ENCODE results near the gene GUK1.

The GUK1 gene

DNA sequence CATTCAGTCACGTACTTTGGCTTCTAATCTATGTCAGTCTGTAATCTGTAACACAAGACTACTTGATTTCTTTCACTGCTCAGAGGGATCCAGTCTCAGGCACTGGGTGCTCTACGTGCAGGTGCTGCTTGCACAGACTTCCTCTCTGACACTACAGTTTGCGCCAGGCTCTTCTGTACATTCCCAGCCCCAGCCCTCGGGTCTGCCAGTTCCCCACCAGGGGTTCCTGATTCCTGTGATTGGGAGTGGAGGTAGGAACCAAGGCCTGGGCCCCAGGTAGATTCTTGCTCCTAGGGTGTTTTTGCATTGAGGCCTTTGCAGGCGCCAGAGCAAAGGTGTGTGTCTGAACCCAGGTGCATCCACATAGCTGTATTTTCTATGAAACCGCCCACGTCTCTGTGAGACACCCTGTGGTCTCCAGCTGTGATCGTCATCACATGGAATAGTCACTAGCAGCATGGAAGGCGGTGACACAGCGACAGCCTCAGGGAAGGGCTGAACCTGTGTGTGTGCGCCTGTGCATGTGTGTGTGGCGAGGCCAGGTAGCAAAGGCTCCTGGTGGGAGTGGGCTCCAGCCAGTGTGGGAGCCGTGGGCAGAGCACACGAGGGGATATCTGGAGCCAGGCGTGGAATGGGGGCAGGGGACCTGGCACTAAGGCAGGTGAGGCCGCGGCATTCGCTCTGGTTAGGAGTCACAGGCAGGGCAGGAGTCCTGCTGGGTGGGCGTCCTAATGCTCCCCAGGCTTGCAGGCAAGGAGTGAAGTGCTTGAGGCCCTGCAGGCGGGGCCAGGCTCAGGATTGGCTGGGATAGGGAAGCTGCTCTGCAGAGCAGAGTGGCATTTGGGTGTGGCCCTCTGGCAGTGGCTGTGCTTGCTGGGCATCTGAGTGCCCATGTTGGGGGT, 14.8 kb downstream of the GUK1 start:
- no peak for DNase-seq (ENCODE audit: insufficient read length, low spot score)
- TF ChIP-seq POLR2A (IDR thresholded peaks at IDR 0.05; ENCODE audit: low read depth, low read length), result no peak
- FAIRE-seq, result no peak

GRCh38 chr1:228155596-228156514, 15.8 kb downstream of the GUK1 start:
- DNase-seq (ENCODE audit: insufficient read length, low spot score) (no peak), FAIRE-seq (no peak)
- no peak for TF ChIP-seq POLR2A (IDR thresholded peaks at IDR 0.05; ENCODE audit: low read depth, low read length)

DNA sequence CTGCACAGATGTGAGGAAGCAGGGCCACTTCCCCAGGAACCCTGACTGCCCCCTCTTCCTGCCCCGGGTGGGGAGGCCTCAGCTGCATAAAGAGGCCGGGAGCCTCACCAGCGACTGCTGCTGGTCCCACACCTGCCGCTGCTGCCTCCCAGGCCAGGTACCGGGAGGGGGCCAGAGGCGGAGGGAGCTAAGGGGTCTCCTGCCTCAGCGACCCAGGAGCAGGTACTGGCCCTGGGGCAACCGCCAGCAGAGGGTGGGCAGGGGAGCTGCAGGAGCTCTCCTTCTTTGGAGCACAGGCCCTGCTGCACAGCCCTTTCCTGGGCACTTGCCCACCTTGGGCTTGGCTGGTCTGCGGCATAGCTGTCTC, 16.4 kb downstream of the GUK1 start:
- no peak for TF ChIP-seq POLR2A (IDR thresholded peaks at IDR 0.05; ENCODE audit: low read depth, low read length)
- DNase-seq (ENCODE audit: insufficient read length, low spot score) (no peak), FAIRE-seq (no peak)

DNA sequence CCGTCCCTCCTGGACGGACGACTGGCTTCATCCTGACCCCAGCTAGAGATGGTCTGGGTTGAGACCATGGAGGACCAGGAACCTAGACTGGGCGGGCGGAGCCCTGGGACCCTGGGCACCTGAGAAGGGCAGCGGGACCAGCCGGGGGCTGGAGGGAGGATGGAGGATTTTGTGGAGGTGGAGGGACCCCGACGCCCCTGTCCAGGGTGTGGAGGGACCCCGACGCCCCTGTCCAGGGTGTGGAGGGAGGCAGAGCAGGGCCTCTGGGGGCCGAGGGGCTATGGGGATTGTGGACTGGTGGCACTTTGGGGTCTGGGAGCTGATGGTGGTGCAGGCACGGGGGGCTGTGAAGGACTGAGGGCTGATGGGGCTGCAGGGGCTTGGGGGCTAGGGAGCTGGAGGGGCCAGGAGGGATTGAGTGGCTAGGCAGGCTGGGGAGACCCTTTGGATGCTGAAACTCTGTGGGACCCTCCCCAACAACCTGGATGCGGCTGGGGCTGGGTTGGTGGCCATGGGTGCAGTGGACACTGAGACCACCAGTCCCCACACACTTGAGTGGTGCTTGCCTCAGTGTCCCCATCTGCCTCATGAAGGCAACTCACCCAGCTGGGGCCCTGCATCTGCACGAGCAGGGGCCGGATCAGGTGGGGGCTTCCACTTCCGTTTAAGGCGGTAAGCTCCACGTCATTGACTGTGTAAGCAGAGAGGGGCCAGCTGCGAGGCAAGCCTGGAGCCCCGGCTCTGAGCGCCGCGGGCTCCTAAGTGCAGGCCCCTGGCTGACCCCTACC, 17.1 kb downstream of the GUK1 start:
- DNase-seq (ENCODE audit: insufficient read length, low spot score) (no peak), FAIRE-seq (no peak)
- no peak for TF ChIP-seq POLR2A (IDR thresholded peaks at IDR 0.05; ENCODE audit: low read depth, low read length)

DNA sequence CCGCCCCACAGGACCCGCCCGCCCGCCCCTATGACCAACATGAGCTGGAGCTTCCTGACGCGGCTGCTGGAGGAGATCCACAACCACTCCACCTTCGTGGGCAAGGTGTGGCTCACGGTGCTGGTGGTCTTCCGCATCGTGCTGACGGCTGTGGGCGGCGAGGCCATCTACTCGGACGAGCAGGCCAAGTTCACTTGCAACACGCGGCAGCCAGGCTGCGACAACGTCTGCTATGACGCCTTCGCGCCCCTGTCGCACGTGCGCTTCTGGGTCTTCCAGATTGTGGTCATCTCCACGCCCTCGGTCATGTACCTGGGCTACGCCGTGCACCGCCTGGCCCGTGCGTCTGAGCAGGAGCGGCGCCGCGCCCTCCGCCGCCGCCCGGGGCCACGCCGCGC, 17.6 kb downstream of the GUK1 start:
- DNase-seq (ENCODE audit: insufficient read length, low spot score) (no peak), FAIRE-seq (no peak)
- no peak for TF ChIP-seq POLR2A (IDR thresholded peaks at IDR 0.05; ENCODE audit: low read depth, low read length)

DNA sequence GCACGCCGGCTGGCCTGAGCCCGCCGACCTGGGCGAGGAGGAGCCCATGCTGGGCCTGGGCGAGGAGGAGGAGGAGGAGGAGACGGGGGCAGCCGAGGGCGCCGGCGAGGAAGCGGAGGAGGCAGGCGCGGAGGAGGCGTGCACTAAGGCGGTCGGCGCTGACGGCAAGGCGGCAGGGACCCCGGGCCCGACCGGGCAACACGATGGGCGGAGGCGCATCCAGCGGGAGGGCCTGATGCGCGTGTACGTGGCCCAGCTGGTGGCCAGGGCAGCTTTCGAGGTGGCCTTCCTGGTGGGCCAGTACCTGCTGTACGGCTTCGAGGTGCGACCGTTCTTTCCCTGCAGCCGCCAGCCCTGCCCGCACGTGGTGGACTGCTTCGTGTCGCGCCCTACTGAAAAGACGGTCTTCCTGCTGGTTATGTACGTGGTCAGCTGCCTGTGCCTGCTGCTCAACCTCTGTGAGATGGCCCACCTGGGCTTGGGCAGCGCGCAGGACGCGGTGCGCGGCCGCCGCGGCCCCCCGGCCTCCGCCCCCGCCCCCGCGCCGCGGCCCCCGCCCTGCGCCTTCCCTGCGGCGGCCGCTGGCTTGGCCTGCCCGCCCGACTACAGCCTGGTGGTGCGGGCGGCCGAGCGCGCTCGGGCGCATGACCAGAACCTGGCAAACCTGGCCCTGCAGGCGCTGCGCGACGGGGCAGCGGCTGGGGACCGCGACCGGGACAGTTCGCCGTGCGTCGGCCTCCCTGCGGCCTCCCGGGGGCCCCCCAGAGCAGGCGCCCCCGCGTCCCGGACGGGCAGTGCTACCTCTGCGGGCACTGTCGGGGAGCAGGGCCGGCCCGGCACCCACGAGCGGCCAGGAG, 18.3 kb downstream of the GUK1 start:
- TF ChIP-seq POLR2A (IDR thresholded peaks at IDR 0.05; ENCODE audit: low read depth, low read length), result no peak
- no peak for DNase-seq (ENCODE audit: insufficient read length, low spot score)
- no peak for FAIRE-seq

DNA sequence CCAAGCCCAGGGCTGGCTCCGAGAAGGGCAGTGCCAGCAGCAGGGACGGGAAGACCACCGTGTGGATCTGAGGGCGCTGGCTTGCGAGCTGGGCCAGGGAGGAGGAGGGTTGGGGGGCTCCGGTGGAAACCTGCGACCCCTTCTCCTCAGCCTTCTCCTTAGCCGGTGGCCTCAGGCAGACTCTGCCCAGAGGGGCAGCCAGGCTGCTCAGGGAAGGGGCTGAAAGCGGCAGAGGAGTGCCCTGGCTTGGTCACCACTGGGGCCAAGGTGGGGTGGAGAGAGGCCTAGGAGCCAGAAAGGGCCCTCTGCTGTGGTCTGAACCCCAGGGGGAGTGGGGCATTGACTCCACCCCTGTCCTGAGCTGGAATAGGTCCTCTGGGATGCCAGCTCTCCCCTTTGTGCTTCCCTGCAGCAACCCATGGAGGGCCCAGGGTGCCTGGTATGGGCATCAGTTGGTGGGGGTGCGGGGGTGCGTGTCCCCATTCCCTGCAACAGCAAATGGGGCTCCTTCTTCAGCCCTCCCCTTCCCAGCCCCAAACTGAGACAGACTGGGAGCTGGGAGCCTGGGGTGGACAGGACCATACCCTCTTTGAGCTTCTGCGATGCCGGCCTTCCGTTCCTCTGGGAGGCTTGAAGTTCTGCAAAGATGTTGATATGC, 19.1 kb downstream of the GUK1 start:
- DNase-seq (ENCODE audit: insufficient read length, low spot score) (no peak), FAIRE-seq (no peak)
- TF ChIP-seq POLR2A (IDR thresholded peaks at IDR 0.05; ENCODE audit: low read depth, low read length), result no peak

GRCh38 chr1:228160201-228160761, 20.2 kb downstream of the GUK1 start:
- FAIRE-seq (no peak), DNase-seq (ENCODE audit: insufficient read length, low spot score) (no peak)
- TF ChIP-seq POLR2A (IDR thresholded peaks at IDR 0.05; ENCODE audit: low read depth, low read length), result no peak

DNA sequence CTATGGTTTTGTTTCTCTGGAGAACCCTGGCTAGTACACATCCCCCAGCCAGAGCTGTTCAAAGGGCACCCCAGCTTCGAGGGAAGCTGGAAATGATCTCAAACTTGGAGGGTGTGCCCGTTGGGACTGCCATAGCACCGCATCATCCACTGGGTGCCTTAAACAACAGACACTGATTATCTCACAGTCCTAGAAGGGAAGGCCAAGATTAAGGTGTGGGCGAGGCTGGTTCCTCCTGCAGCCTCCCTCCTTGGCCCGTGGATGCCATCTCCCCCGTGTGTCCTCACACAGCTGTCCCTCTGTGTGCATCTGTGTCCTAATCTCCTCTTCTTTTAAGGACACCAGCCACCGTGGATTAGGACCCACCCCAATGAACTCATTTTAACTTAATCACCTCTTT, 21.3 kb downstream of the GUK1 start:
- no peak for TF ChIP-seq POLR2A (IDR thresholded peaks at IDR 0.05; ENCODE audit: low read depth, low read length)
- DNase-seq (ENCODE audit: insufficient read length, low spot score) (no peak), FAIRE-seq (no peak)

- FAIRE-seq (no peak), DNase-seq (ENCODE audit: insufficient read length, low spot score) (no peak)
- peak; percentile 33; the same call in 1 of the 2 replicates for TF ChIP-seq POLR2A (IDR thresholded peaks at IDR 0.05; ENCODE audit: low read depth, low read length)
Measured at GRCh38 chr1:228161866-228162265, 21.8 kb downstream of the GUK1 start.

- no peak for FAIRE-seq
- no peak; the same call in 1 of the 2 replicates for TF ChIP-seq POLR2A (IDR thresholded peaks at IDR 0.05; ENCODE audit: low read depth, low read length)
- DNase-seq (ENCODE audit: insufficient read length, low spot score), result no peak
Measured at GRCh38 chr1:228162286-228163006, 22.4 kb downstream of the GUK1 start.
